ENCODE data around the gene ANKDD1A.

ANKDD1A gene

DNA sequence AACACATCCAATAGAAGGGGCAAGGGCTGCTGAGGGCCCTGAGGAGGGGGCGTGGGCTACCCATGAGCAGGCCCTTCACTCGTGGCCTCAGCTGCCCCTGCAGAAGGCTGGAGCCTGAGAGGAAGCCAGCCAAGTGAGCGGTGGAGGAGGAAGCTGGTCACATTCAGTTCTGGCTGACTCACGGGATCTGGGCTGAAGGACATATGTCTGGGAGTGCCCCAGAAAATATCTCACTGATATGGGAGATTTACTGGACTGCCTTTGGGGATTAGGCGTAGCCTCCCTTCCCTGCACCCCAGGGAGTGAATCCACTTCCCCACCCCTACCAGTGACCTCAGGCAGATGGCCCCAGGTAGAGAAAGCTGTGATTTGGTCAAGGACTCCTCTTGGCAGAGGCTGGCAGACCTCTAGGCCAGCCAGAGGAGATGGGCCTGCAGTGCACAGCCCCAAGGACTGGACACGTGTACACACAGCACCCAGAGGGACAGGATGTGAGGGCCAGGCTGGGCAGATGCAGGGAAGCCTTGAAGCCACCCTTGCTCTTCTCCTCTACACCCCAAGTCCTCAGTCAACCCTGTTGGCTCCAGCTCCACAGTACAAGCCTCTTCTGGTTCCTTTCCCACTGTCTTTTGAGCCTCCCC, 14.2 kb upstream of the ANKDD1A start:
- Histone ChIP-seq H3K4me1 (ENCODE audit: control insufficient read depth, insufficient read depth, low read length) (peaks cover 52% of the 10 kb centered on the region), H3K4me3 (ENCODE audit: low read length) (no peak overlapping the region), H3K9me3 (replicated peaks; ENCODE audit: low read length) (no peaks in the 10 kb centered on the region), H3K27me3 (ENCODE audit: control insufficient read depth, insufficient read depth, low read length) (no peaks in the 10 kb centered on the region), H3K4me2 (ENCODE audit: low read length) (peak overlapping the region; percentile 24), H3K9ac (ENCODE audit: low read depth, low read length) (peak overlapping the region; percentile 54), H3K36me3 (ENCODE audit: insufficient read depth, low read length) (no peaks in the 10 kb centered on the region)

DNA sequence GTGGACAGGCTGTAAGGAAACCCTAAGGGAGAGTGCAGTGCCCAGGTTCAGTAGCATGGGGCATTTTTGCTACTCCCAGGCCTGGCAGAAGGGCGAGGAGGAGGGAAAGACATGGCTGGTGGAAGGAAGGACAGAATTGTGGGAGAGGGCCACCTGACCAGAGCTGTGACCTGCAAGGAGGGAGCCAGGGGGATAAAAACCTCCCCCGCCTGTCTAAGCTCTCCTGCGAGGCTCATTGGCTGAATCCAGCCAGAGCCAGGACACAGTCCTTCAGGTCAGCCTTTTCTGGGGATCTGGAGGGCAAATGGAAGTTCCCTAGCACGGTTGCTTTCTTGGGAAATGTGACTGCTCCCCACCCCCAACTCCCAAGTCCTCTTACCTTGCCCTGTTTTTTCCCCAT, 13.3 kb upstream of the ANKDD1A start:
- H3K9ac ChIP-seq (ENCODE audit: low read depth, low read length), result no peak overlapping the region
- H3K4me3 ChIP-seq (ENCODE audit: low read length), result no peak overlapping the region
- H3K4me1 ChIP-seq (ENCODE audit: control insufficient read depth, insufficient read depth, low read length), result peaks cover 50% of the 10 kb centered on the region
- no peak overlapping the region for H3K4me2 ChIP-seq (ENCODE audit: low read length)
- no peaks in the 10 kb centered on the region for H3K9me3 ChIP-seq (replicated peaks; ENCODE audit: low read length)
- H3K27me3 ChIP-seq (ENCODE audit: control insufficient read depth, insufficient read depth, low read length), result no peaks in the 10 kb centered on the region
- H3K36me3 ChIP-seq (ENCODE audit: insufficient read depth, low read length), result no peaks in the 10 kb centered on the region

DNA sequence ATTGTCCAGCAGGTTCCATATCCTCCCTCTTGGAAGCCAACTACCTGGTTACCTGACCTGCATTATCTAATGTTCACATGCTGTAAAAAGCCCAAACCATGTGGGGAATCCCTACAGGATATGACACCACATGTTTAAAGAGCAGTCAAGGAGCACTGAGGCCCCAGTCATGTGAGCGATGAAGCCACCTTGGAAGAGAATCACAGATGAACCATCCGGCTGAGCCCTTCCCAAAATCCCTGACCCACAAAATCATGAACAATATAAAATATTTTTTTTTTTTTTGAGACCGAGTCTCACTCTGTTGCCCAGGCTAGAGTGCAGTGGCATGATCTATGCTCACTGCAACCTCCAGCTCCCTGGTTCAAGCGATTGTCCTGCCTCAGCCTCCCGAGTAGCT, 10.6 kb upstream of the ANKDD1A start:
- Histone ChIP-seq H3K9me3 (replicated peaks; ENCODE audit: low read length) (no peaks in the 10 kb centered on the region), H3K36me3 (ENCODE audit: insufficient read depth, low read length) (no peaks in the 10 kb centered on the region), H3K4me3 (ENCODE audit: low read length) (no peak overlapping the region), H3K4me1 (ENCODE audit: control insufficient read depth, insufficient read depth, low read length) (peaks cover 28% of the 10 kb centered on the region), H3K9ac (ENCODE audit: low read depth, low read length) (no peak overlapping the region), H3K4me2 (ENCODE audit: low read length) (no peak overlapping the region), H3K27me3 (ENCODE audit: control insufficient read depth, insufficient read depth, low read length) (no peaks in the 10 kb centered on the region)

DNA sequence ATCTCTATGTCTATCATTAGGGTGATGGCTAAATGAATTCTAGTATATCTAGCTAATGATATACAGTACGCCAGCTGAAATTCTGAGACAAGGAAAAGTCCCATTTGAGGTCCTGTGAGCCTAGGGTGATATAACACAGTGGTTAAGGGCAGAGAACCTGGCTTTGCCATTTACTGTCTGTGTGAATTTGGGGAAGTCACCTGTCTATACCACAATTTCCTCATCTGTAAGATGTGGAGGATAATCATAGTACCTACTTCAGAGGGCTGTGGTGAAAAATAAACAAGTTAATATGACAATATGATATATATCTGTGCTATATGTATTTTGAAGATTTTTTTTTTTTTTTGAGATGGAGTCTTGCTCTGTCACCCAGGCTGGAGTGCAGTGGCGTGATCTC, 9.8 kb upstream of the ANKDD1A start:
- Histone ChIP-seq H3K4me2 (ENCODE audit: low read length) (no peak overlapping the region), H3K4me3 (ENCODE audit: low read length) (no peak overlapping the region), H3K4me1 (ENCODE audit: control insufficient read depth, insufficient read depth, low read length) (peaks cover 21% of the 10 kb centered on the region), H3K9me3 (replicated peaks; ENCODE audit: low read length) (no peaks in the 10 kb centered on the region), H3K9ac (ENCODE audit: low read depth, low read length) (no peak overlapping the region), H3K27me3 (ENCODE audit: control insufficient read depth, insufficient read depth, low read length) (no peaks in the 10 kb centered on the region), H3K36me3 (ENCODE audit: insufficient read depth, low read length) (no peaks in the 10 kb centered on the region)

DNA sequence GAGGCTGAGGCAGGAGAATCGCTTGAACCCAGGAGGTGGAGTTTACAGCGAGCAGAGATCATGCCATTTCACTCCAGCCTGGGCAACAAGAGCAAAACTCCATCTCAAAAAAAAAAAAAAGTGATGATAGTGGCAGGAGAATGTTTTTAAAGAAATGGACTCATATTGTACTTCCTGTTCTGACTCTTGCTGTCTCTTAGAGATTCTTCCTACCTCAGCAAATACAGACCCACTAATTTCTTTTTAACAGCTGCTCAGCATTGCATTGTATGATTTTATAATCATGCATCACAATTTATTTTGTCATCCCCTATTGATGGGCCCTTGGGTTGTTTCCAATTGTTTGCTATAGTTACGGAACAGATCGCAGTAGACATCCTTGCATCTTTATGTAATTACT, 8.8 kb upstream of the ANKDD1A start:
- no peaks in the 10 kb centered on the region for H3K36me3 ChIP-seq (ENCODE audit: insufficient read depth, low read length)

GRCh38 chr15:64903326-64903950, 8.3 kb upstream of the ANKDD1A start:
- H3K9ac ChIP-seq (ENCODE audit: low read depth, low read length), result no peak overlapping the region
- peaks cover 5% of the 10 kb centered on the region for H3K4me1 ChIP-seq (ENCODE audit: control insufficient read depth, insufficient read depth, low read length)
- no peak overlapping the region for H3K4me3 ChIP-seq (ENCODE audit: low read length)
- no peaks in the 10 kb centered on the region for H3K36me3 ChIP-seq (ENCODE audit: insufficient read depth, low read length)
- no peak overlapping the region for H3K4me2 ChIP-seq (ENCODE audit: low read length)
- H3K9me3 ChIP-seq (replicated peaks; ENCODE audit: low read length), result no peaks in the 10 kb centered on the region
- no peaks in the 10 kb centered on the region for H3K27me3 ChIP-seq (ENCODE audit: control insufficient read depth, insufficient read depth, low read length)

More for the DNA sequence above, 8.8 kb upstream of the ANKDD1A start:
- Histone ChIP-seq H3K4me2 (ENCODE audit: low read length) (no peak overlapping the region), H3K9ac (ENCODE audit: low read depth, low read length) (no peak overlapping the region), H3K4me3 (ENCODE audit: low read length) (no peak overlapping the region), H3K4me1 (ENCODE audit: control insufficient read depth, insufficient read depth, low read length) (peaks cover 11% of the 10 kb centered on the region), H3K9me3 (replicated peaks; ENCODE audit: low read length) (no peaks in the 10 kb centered on the region), H3K27me3 (ENCODE audit: control insufficient read depth, insufficient read depth, low read length) (no peaks in the 10 kb centered on the region)

GRCh38 chr15:64904189-64904588, 7.5 kb upstream of the ANKDD1A start:
- no peak overlapping the region for H3K4me2 ChIP-seq (ENCODE audit: low read length)
- no peaks in the 10 kb centered on the region for H3K27me3 ChIP-seq (ENCODE audit: control insufficient read depth, insufficient read depth, low read length)
- H3K9ac ChIP-seq (ENCODE audit: low read depth, low read length), result no peak overlapping the region
- H3K36me3 ChIP-seq (ENCODE audit: insufficient read depth, low read length), result no peaks in the 10 kb centered on the region
- no peak overlapping the region for H3K4me3 ChIP-seq (ENCODE audit: low read length)
- H3K4me1 ChIP-seq (ENCODE audit: control insufficient read depth, insufficient read depth, low read length), result peaks cover 3% of the 10 kb centered on the region
- H3K9me3 ChIP-seq (replicated peaks; ENCODE audit: low read length), result no peaks in the 10 kb centered on the region

- Histone ChIP-seq H3K36me3 (ENCODE audit: insufficient read depth, low read length) (no peaks in the 10 kb centered on the region), H3K4me2 (ENCODE audit: low read length) (peak overlapping the region; percentile 80), H3K27me3 (ENCODE audit: control insufficient read depth, insufficient read depth, low read length) (no peaks in the 10 kb centered on the region), H3K4me3 (ENCODE audit: low read length) (peak overlapping the region; percentile 58), H3K9ac (ENCODE audit: low read depth, low read length) (peak overlapping the region; percentile 37), H3K4me1 (ENCODE audit: control insufficient read depth, insufficient read depth, low read length) (peaks cover 3% of the 10 kb centered on the region), H3K9me3 (replicated peaks; ENCODE audit: low read length) (no peaks in the 10 kb centered on the region)
Measured at GRCh38 chr15:64905119-64905831, 6.4 kb upstream of the ANKDD1A start.

- no peaks in the 10 kb centered on the region for H3K27me3 ChIP-seq (ENCODE audit: control insufficient read depth, insufficient read depth, low read length)
- H3K4me3 ChIP-seq (ENCODE audit: low read length), result no peak overlapping the region
- no peaks in the 10 kb centered on the region for H3K9me3 ChIP-seq (replicated peaks; ENCODE audit: low read length)
- peaks cover 3% of the 10 kb centered on the region for H3K4me1 ChIP-seq (ENCODE audit: control insufficient read depth, insufficient read depth, low read length)
- no peak overlapping the region for H3K9ac ChIP-seq (ENCODE audit: low read depth, low read length)
- H3K4me2 ChIP-seq (ENCODE audit: low read length), result peak overlapping the region; percentile 80
- H3K36me3 ChIP-seq (ENCODE audit: insufficient read depth, low read length), result no peaks in the 10 kb centered on the region
Measured at GRCh38 chr15:64905941-64906340, 5.8 kb upstream of the ANKDD1A start.

GRCh38 chr15:64906402-64906801, 5.3 kb upstream of the ANKDD1A start:
- Histone ChIP-seq H3K4me3 (ENCODE audit: low read length) (no peak overlapping the region), H3K4me1 (ENCODE audit: control insufficient read depth, insufficient read depth, low read length) (peaks cover 7% of the 10 kb centered on the region), H3K36me3 (ENCODE audit: insufficient read depth, low read length) (no peaks in the 10 kb centered on the region), H3K9ac (ENCODE audit: low read depth, low read length) (no peak overlapping the region), H3K27me3 (ENCODE audit: control insufficient read depth, insufficient read depth, low read length) (no peaks in the 10 kb centered on the region), H3K4me2 (ENCODE audit: low read length) (no peak overlapping the region), H3K9me3 (replicated peaks; ENCODE audit: low read length) (no peaks in the 10 kb centered on the region)

DNA sequence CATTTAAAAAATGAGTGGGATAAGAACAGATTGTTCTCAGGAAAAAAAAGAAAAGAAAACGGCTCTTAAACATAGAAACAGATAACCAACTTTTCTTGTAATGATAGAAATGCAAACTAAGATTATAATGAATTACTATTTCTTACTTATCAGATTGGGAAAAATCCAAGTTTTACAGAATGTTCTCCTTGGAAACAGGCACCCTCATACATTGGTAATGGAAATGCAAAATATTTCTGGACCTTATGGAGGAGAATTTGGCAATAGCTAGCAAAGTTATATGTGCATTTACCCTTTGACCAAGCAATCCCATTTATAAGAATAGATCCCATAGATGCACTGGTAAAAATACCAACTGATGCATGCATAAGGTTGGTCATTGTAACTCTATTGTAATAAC, 3.7 kb upstream of the ANKDD1A start:
- H3K9me3 ChIP-seq (replicated peaks; ENCODE audit: low read length), result no peaks in the 10 kb centered on the region
- no peak overlapping the region for H3K4me3 ChIP-seq (ENCODE audit: low read length)
- peaks cover 8% of the 10 kb centered on the region for H3K4me1 ChIP-seq (ENCODE audit: control insufficient read depth, insufficient read depth, low read length)
- H3K27me3 ChIP-seq (ENCODE audit: control insufficient read depth, insufficient read depth, low read length), result no peaks in the 10 kb centered on the region
- no peak overlapping the region for H3K9ac ChIP-seq (ENCODE audit: low read depth, low read length)
- no peaks in the 10 kb centered on the region for H3K36me3 ChIP-seq (ENCODE audit: insufficient read depth, low read length)
- no peak overlapping the region for H3K4me2 ChIP-seq (ENCODE audit: low read length)
